Measurements from ENCODE around the gene DENND4A.
A peak's percentile ranks its signal among the peaks of the same experiment; 100 is the strongest.
"Not testable (repeated sequence)": the region's sequence is repeated elsewhere in the genome, so short reads cannot be mapped to it uniquely, and the experiment has no call there.

The DENND4A gene

GRCh38 chr15:65631503-65631902 lies 160.6 kb downstream of the DENND4A start:
- DNase-seq (ENCODE audit: low read depth) = no peak

- DNase-seq (ENCODE audit: low read depth) = no peak
These were observed 161.3 kb downstream of the DENND4A start for GRCh38 chr15:65630760-65631159.

GRCh38 chr15:65629548-65629947 lies 162.5 kb downstream of the DENND4A start:
- no peak for DNase-seq (ENCODE audit: low read depth)

- no peak for DNase-seq (ENCODE audit: low read depth)
These were observed 165.2 kb downstream of the DENND4A start for GRCh38 chr15:65626856-65627255.

GRCh38 chr15:65623103-65623502 lies 169.0 kb downstream of the DENND4A start:
- no peak for DNase-seq (ENCODE audit: low read depth)

- DNase-seq (ENCODE audit: low read depth) = no peak
These were observed 170.5 kb downstream of the DENND4A start, which contains the start of gene SLC24A1 for GRCh38 chr15:65621638-65622037. TSS of gene SLC24A1 (plus strand) at chr15:65621938. CDS start at chr15:65624081, 2,143 bp downstream.

- no peak for DNase-seq (ENCODE audit: low read depth)
These were observed 171.3 kb downstream of the DENND4A start for GRCh38 chr15:65620833-65621232.

GRCh38 chr15:65619626-65620290 lies 172.3 kb downstream of the DENND4A start:
- DNase-seq (ENCODE audit: low read depth) = no peak

GRCh38 chr15:65618560-65619109 lies 173.5 kb downstream of the DENND4A start:
- no peak for DNase-seq (ENCODE audit: low read depth)

GRCh38 chr15:65615887-65616286 lies 176.2 kb downstream of the DENND4A start:
- not testable (repeated sequence) for DNase-seq (ENCODE audit: low read depth)

GRCh38 chr15:65612949-65613744 lies 178.9 kb downstream of the DENND4A start:
- no peak for DNase-seq (ENCODE audit: low read depth)

GRCh38 chr15:65612616-65612946 lies 179.5 kb downstream of the DENND4A start:
- DNase-seq (ENCODE audit: low read depth) = no peak

- DNase-seq (ENCODE audit: low read depth) = no peak
These were observed 180.0 kb downstream of the DENND4A start for GRCh38 chr15:65611888-65612615.

- DNase-seq (ENCODE audit: low read depth) = peak; percentile 92
These were observed 181.0 kb downstream of the DENND4A start, which contains the start of gene INTS14 for GRCh38 chr15:65610871-65611718. TSS of gene INTS14 (minus strand) at chr15:65611131. CDS start at chr15:65607380, 3,751 bp downstream.
